ENCODE measurements around the gene EPB41. TPM values are rescaled to one million over a fixed set of nuclear protein-coding genes. Genes with fewer than 3 reads are reported as not detected.

The EPB41 gene
- total and polyA plus RNA-seq, 3 experiments from 2014 or later = 89.9 to 96.2 (median 93.6) TPM

DNA sequence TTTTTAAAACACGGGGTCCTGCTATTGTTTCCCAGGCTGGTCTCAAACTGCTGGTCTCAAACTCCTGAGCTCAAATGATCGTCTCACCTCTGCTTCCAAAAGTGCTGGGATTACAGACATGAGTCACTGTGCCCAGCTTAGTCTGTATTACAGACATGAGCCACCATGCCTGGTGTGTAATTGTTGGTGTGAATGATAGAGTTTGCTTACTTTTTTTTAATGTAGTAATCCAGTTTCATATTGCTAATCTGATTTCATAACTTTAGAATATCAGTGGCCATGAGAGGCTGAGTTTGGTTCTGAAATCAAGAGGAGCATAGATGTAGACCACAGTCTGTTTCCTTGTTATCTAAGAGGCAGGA lies 3.4 kb downstream of the EPB41 start:
- Histone ChIP-seq H3K36me3 (ENCODE audit: insufficient read depth, low read length) (no peaks in the 10 kb centered on the region), H3K27ac (ENCODE audit: low read depth, low read length) (no peak overlapping the region), H3K9me3 (ENCODE audit: low read length) (no peaks in the 10 kb centered on the region), H3K4me1 (ENCODE audit: insufficient read depth, low read length) (peaks cover 66% of the 10 kb centered on the region), H3K27me3 (ENCODE audit: insufficient read depth, low read length, poor library complexity, severe bottlenecking) (no peaks in the 10 kb centered on the region), H3K4me3 (ENCODE audit: low read length) (no peak overlapping the region)
- Mint-ChIP-seq H3K9me3 (no peaks in the 10 kb centered on the region), H3K27ac (peak overlapping the region; percentile 43 to 97 (median 78)), H3K36me3 (peaks cover 0 to 37% (median 4%) of the 10 kb centered on the region in 3 donors), H3K27me3 (no peaks in the 10 kb centered on the region), H3K4me3 (peak overlapping the region; percentile 83 to 100 (median 99)), H3K4me1 (peaks cover 65 to 80% (median 74%) of the 10 kb centered on the region in 3 donors)
- ChIA-PET CTCF (interaction anchor here (0.7 to 1.2 kb wide), 2 partner anchors 9 to 36 kb away, joined by 3 read pairs; no protein-coding TSS in a partner anchor), POLR2A (no interaction called here)
- DNase-seq = no peak

DNA sequence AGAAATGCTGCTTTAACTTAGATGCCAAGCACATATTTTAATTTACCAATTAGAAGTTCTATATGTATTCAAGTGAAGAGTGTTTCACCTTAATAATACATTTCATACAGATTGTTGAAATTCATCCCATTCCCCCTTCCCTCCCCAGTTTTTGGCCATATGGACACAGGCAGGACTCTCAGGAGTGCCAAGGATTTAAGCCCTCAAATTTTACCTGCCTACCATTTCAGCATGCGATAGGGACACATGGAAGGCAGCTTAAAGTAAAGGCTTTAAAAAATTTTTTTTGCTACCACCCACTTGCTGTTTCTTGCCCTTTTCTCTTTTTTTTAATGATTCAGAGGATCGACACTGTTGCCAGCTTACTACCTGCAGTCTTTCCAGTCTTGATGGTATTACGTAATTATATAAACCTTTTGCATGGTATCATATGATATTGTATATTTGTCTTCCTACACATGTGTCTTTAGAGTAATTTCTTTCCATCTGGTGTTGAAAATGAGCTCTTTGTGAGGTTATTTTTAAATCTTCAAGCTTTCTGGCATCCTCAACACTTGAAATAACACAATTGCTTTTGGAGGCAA lies 7.0 kb downstream of the EPB41 start:
- CTCF ChIA-PET = interaction anchor here (1.3 kb wide), 1 partner anchor 113 kb away, joined by 3 read pairs; no protein-coding TSS in a partner anchor
- Mint-ChIP-seq H3K27me3 (no peaks in the 10 kb centered on the region), H3K4me3 (peak overlapping the region in 6 of 7 donors; percentile 1 to 59 (median 38)), H3K4me1 (peaks cover 70 to 93% (median 82%) of the 10 kb centered on the region in 3 donors), H3K36me3 (peaks cover 0 to 26% (median 4%) of the 10 kb centered on the region in 3 donors), H3K27ac (peak overlapping the region in 5 of 8 donors; percentile 5 to 72 (median 48)), H3K9me3 (no peaks in the 10 kb centered on the region)
- Histone ChIP-seq H3K36me3 (ENCODE audit: insufficient read depth, low read length) (no peaks in the 10 kb centered on the region), H3K4me1 (ENCODE audit: insufficient read depth, low read length) (peaks cover 78% of the 10 kb centered on the region), H3K27me3 (ENCODE audit: insufficient read depth, low read length, poor library complexity, severe bottlenecking) (no peaks in the 10 kb centered on the region), H3K27ac (ENCODE audit: low read depth, low read length) (no peak overlapping the region), H3K4me3 (ENCODE audit: low read length) (no peak overlapping the region), H3K9me3 (ENCODE audit: low read length) (no peaks in the 10 kb centered on the region)
- DNase-seq = no peak
- POLR2A ChIA-PET = interaction anchor here (0.6 kb wide), 1 partner anchor 36 kb away, joined by 5 read pairs; no protein-coding TSS in a partner anchor

DNA sequence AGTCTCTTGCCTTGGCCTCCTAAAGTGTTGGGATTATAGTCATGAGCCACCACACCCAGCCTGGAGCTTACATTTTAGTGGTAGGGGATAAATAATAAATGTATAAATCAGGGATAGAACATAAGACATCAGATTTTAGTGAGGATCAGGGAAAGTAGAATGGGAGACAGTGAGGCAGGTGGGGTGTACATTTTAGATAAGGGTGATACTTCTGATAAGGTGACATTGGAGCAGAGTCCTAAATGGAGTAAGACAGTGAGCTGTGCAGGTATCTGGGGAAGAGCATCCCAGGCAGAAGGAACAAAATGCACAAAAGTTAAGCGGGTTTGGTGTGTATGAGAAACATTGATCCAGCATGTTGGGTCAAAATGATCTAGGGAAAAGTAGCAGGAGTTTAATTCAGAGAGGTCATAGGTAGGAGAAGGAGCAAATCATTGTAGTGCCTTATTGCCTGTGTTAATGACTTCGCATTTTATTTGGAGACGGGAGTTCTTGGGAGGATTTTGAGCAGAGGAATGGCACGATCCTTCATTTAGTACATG lies 11.1 kb downstream of the EPB41 start:
- CTCF ChIA-PET = interaction anchor here (1.0 kb wide), 2 partner anchors 13 to 42 kb away, joined by 3 read pairs; no protein-coding TSS in a partner anchor
- H3K27ac Mint-ChIP-seq = peak overlapping the region; percentile 78 to 98 (median 84)
- Histone ChIP-seq H3K36me3 (ENCODE audit: insufficient read depth, low read length) (no peaks in the 10 kb centered on the region), H3K9me3 (ENCODE audit: low read length) (no peaks in the 10 kb centered on the region), H3K4me1 (ENCODE audit: insufficient read depth, low read length) (peaks cover 73% of the 10 kb centered on the region), H3K27me3 (ENCODE audit: insufficient read depth, low read length, poor library complexity, severe bottlenecking) (no peaks in the 10 kb centered on the region), H3K27ac (ENCODE audit: low read depth, low read length) (peak overlapping the region; percentile 60), H3K4me3 (ENCODE audit: low read length) (no peak overlapping the region)
- peaks cover 60 to 88% (median 78%) of the 10 kb centered on the region in 3 donors for H3K4me1 Mint-ChIP-seq
- no peaks in the 10 kb centered on the region for H3K27me3 Mint-ChIP-seq
- peaks cover 0 to 7% (median 0%) of the 10 kb centered on the region in 3 donors for H3K36me3 Mint-ChIP-seq
- POLR2A ChIA-PET = interaction anchor here (0.6 kb wide), 1 partner anchor 253 kb away, joined by 4 read pairs; no protein-coding TSS in a partner anchor
- peak overlapping the region; percentile 6 to 76 (median 53) for H3K4me3 Mint-ChIP-seq
- no peak for DNase-seq
- no peaks in the 10 kb centered on the region for H3K9me3 Mint-ChIP-seq

DNA sequence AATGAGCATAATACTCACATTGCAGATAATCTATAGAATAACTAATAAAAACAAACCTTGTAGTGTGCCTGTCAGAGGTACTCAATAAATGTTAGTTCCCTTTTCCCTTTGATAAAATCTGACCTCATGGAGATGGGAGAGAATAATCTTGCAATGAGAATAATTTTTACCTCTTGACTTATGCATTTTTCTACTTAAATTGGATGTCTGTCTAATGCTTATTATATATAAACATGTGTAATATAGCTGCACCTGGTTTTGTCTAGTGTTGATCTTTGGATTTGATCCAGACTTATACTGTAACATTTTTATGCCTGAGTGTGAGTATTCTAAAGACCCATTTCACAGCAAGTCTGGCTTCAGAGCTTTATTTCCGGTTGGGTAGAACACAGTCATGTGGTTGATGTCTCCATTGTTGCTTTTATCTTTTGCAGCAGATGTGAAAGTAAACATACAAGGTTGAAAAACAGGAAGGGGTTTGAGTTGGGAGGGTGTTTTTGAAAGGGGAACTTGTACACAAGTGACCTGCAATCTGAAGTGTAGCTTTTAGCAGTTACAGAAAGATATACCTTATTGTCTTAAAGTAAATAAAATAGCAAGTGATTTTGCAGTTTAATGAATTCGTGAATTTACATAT lies 12.4 kb downstream of the EPB41 start:
- H3K9me3 ChIP-seq (ENCODE audit: low read length) = no peaks in the 10 kb centered on the region
- Mint-ChIP-seq H3K9me3 (no peaks in the 10 kb centered on the region), H3K4me1 (peaks cover 61 to 86% (median 77%) of the 10 kb centered on the region in 3 donors), H3K27me3 (no peaks in the 10 kb centered on the region), H3K27ac (peak overlapping the region; percentile 16 to 98 (median 84)), H3K4me3 (peak overlapping the region; percentile 51 to 76 (median 68)), H3K36me3 (peaks cover 0 to 3% (median 2%) of the 10 kb centered on the region in 3 donors)
- DNase-seq = peak in 4 of 5 donors; percentile 31 to 83 (median 68)
- H3K27me3 ChIP-seq (ENCODE audit: insufficient read depth, low read length, poor library complexity, severe bottlenecking) = no peaks in the 10 kb centered on the region
- peaks cover 76% of the 10 kb centered on the region for H3K4me1 ChIP-seq (ENCODE audit: insufficient read depth, low read length)
- ChIA-PET POLR2A (interaction anchor here (0.5 to 1.7 kb wide), 5 partner anchors 12 to 283 kb away, joined by 4 to 18 read pairs (median 5); partner anchors contain the start of genes EPB41 and SRSF4), CTCF (interaction anchor here (0.7 to 3.2 kb wide), 6 partner anchors 9 to 113 kb away, joined by 3 to 11 read pairs (median 3); partner anchors contain the start of gene EPB41)
- peak overlapping the region; percentile 60 for H3K27ac ChIP-seq (ENCODE audit: low read depth, low read length)
- peak overlapping the region; percentile 23 for H3K4me3 ChIP-seq (ENCODE audit: low read length)
- H3K36me3 ChIP-seq (ENCODE audit: insufficient read depth, low read length) = no peaks in the 10 kb centered on the region

DNA sequence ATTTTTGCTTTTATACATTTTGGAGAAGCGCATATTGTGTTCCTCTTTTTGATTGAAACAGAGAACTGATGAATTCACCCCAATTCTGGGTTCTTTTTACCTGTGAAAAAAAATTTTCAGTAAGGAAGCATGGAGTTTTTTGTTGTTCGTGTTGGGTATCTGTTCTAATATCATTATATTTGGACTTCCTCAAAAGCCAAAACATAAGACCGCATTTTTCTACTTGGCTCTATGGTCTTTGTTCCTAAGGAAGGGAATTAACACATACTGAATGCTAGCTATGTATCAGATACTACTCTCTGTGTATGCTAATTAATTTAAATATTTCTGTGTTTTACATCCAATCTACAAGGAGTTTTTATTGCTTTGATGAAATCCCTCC lies 12.9 kb downstream of the EPB41 start:
- Mint-ChIP-seq H3K27ac (peak overlapping the region; percentile 16 to 98 (median 84)), H3K4me1 (peaks cover 63 to 88% (median 79%) of the 10 kb centered on the region in 3 donors), H3K9me3 (no peaks in the 10 kb centered on the region), H3K36me3 (peaks cover 0 to 3% (median 2%) of the 10 kb centered on the region in 3 donors), H3K4me3 (peak overlapping the region; percentile 55 to 76 (median 73)), H3K27me3 (no peaks in the 10 kb centered on the region)
- H3K36me3 ChIP-seq (ENCODE audit: insufficient read depth, low read length) = no peaks in the 10 kb centered on the region
- H3K27me3 ChIP-seq (ENCODE audit: insufficient read depth, low read length, poor library complexity, severe bottlenecking) = no peaks in the 10 kb centered on the region
- peak overlapping the region; percentile 57 for H3K27ac ChIP-seq (ENCODE audit: low read depth, low read length)
- peaks cover 81% of the 10 kb centered on the region for H3K4me1 ChIP-seq (ENCODE audit: insufficient read depth, low read length)
- no peaks in the 10 kb centered on the region for H3K9me3 ChIP-seq (ENCODE audit: low read length)
- POLR2A ChIA-PET = interaction anchor here (0.6 to 1.7 kb wide), 4 partner anchors 13 to 284 kb away, joined by 4 to 18 read pairs (median 5); partner anchors contain the start of genes EPB41 and SRSF4
- H3K4me3 ChIP-seq (ENCODE audit: low read length) = peak overlapping the region; percentile 23
- CTCF ChIA-PET = interaction anchor here (0.9 to 3.2 kb wide), 5 partner anchors 9 to 113 kb away, joined by 3 to 11 read pairs (median 3); partner anchors contain the start of gene EPB41
- DNase-seq = no peak

DNA sequence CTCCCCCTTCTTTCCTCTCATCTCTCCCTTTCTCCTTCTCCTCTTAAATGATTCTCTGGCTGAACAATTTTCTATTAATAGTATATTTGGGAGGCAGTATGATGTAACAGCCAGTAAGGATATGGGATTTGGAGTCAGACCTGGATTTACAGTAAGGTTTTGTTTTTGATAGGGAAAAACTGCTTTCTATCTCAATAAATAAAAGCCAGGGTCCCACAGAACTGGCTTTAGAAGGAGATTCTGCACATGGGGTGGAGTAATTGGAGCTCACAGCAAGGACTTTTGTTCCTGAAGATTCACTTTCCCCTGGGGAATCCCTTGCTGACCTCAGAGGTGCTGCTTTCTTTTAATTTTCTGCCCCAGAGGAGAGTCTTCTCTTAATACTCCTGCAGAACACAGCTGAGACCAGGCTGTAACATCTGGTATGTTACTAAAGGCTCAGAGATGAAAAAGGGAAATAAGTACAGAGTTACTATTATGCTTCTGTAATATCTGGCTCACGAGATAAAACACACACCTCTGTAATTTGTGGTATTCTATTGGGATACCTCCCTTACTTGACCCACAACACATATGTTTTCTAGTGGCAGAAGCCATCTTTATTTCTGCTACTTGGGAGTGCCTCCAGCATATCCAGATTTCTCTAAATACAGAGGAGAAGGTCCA lies 13.4 kb downstream of the EPB41 start:
- DNase-seq = no peak
- peak overlapping the region; percentile 23 for H3K4me3 ChIP-seq (ENCODE audit: low read length)
- H3K36me3 ChIP-seq (ENCODE audit: insufficient read depth, low read length) = no peaks in the 10 kb centered on the region
- Mint-ChIP-seq H3K27me3 (no peaks in the 10 kb centered on the region), H3K4me1 (peaks cover 64 to 89% (median 79%) of the 10 kb centered on the region in 3 donors), H3K27ac (peak overlapping the region; percentile 16 to 98 (median 84)), H3K36me3 (peaks cover 0 to 3% (median 2%) of the 10 kb centered on the region in 3 donors), H3K4me3 (peak overlapping the region; percentile 55 to 76 (median 73)), H3K9me3 (no peaks in the 10 kb centered on the region)
- ChIA-PET CTCF (interaction anchor here (0.9 to 3.2 kb wide), 2 partner anchors 13 to 46 kb away, joined by 3 to 11 read pairs; partner anchors contain the start of gene EPB41), POLR2A (interaction anchor here (0.9 to 1.7 kb wide), 3 partner anchors 13 to 254 kb away, joined by 3 to 18 read pairs (median 5); partner anchors contain the start of genes EPB41 and SRSF4)
- H3K27ac ChIP-seq (ENCODE audit: low read depth, low read length) = peak overlapping the region; percentile 57
- H3K4me1 ChIP-seq (ENCODE audit: insufficient read depth, low read length) = peaks cover 86% of the 10 kb centered on the region
- no peaks in the 10 kb centered on the region for H3K9me3 ChIP-seq (ENCODE audit: low read length)
- H3K27me3 ChIP-seq (ENCODE audit: insufficient read depth, low read length, poor library complexity, severe bottlenecking) = no peaks in the 10 kb centered on the region

DNA sequence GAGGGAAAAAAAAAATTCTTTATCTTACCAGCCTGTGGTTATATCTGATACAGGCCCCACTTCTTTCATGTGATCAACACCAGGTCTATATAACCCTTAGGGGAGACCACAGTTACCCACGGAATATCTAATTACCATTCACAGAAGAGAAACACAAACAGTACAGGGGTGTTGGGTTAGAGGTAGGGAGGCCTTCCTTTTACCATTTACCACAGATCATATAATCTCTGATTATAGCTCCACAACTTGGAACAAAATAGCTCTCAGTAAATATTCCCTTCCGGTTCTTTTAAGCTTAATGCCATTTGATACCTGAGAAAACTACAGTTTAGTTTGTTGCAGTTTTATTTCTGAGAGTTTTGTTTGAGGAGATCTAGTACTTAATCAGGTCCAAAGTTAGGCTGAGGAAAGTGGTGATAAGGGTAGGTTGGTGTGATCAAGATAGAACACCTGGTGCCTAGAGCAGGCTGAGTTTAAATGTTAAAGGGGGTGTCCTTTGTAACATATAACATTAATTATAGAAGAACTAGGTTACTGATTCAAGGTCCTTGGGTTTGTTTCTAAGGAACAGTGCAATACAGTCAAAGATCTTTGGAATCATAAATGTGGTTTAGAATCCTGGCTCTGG lies 14.1 kb downstream of the EPB41 start:
- Mint-ChIP-seq H3K27me3 (no peaks in the 10 kb centered on the region), H3K9me3 (no peaks in the 10 kb centered on the region), H3K4me3 (peak overlapping the region; percentile 55 to 76 (median 73)), H3K36me3 (peaks cover 0 to 3% (median 2%) of the 10 kb centered on the region in 3 donors), H3K27ac (peak overlapping the region; percentile 16 to 98 (median 84)), H3K4me1 (peaks cover 69 to 89% (median 82%) of the 10 kb centered on the region in 3 donors)
- POLR2A ChIA-PET = interaction anchor here (0.9 kb wide), 1 partner anchor 55 kb away, joined by 3 read pairs; no protein-coding TSS in a partner anchor
- Histone ChIP-seq H3K27ac (ENCODE audit: low read depth, low read length) (peak overlapping the region; percentile 57), H3K27me3 (ENCODE audit: insufficient read depth, low read length, poor library complexity, severe bottlenecking) (no peaks in the 10 kb centered on the region), H3K4me1 (ENCODE audit: insufficient read depth, low read length) (peaks cover 90% of the 10 kb centered on the region), H3K4me3 (ENCODE audit: low read length) (peak overlapping the region; percentile 23), H3K9me3 (ENCODE audit: low read length) (no peaks in the 10 kb centered on the region), H3K36me3 (ENCODE audit: insufficient read depth, low read length) (no peaks in the 10 kb centered on the region)
- CTCF ChIA-PET = interaction anchor here (3.2 kb wide), 1 partner anchor 14 kb away, joined by 11 read pairs; the partner anchor contains the start of gene EPB41
- peak in 2 of 5 donors; percentile 37 to 39 for DNase-seq

Measured in CD8-positive, alpha-beta memory T cell (primary cell).